GM21825 (cell line): ENCODE results near the gene DDA1.

ENCODE experiments used
- ATAC-seq: cut with Tn5 transposase; IDR thresholded peaks from one replicate; pipeline ENCODE4 v1.9.1; 2021; ENCODE audit warnings: mild to moderate bottlenecking, moderate library complexity; ENCODE audit not compliant: unreplicated experiment

The DDA1 gene

GRCh38 chr19:17311455-17312188 lies 2.3 kb downstream of the DDA1 start:
- no peak for ATAC-seq

DNA sequence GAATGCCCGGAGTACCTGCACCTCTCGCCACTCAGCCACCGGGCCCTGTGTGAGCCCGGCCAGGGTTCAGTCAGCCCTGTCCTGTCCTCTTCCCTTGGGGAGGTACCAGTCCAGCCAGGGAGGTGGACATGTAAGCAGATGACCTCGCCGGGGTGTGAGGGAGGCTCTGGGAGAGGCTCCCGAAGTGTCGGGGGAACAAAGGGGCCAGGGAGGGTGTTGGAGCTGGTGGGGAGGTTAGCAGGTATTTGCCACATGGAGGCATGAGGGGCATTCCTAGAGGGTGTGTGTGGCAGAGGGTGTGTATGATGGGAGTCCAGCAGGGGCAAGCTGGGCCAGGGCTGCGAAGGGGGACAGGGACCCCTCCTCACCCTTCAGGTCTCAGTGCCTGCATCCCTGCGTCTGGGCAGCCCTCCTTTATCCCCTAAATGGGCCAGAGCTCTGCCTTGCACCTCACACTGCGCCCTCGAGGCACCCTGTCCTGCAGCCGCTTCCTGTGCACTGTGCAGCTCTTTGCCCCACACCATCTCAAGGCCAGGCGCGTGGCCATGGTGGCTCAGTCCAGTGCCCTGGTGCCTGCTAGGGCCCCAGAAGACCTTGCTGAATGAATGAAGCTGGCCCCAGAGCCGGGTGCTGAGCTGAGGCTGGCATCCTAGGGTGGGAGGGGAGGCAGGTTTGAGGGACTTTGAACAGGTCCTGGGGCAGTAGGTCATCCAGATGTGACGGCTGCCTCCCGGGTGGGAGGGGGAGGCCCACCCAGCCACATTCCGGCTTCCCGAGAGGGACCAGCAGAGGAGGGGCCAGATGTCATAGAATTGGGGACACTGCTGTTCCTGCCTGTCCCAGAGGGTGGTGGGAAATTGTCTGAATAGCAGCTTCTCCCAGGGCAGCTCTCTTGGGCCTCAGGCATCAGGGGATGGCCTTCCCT lies 3.1 kb downstream of the DDA1 start:
- no peak for ATAC-seq

DNA sequence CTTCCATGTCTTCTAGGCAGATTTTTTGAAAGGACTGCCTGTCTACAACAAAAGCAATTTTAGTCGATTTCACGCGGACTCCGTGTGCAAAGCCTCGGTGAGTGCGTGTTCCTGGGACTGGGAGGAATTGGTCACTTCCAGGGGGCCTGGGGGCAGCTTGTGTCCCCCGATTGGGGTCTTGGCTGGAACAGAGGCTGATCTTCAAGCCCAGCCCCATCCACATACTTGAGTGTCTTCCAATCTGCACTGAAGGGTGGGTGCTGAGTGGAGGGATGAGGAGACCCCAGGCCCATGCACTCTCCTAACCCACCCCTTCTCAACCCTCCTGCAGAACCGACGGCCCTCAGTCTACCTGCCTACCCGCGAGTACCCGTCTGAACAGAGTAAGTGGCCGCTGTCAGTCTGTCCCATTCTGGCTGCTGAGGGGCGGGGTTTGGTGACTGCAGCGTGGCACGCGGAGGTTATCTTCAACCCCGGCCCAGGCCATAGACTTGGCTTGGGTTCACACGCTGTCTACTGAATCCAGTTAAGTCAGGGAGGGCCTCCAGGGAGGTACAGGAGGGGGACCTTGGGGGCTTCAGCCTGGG lies 4.7 kb downstream of the DDA1 start:
- no peak for ATAC-seq

DNA sequence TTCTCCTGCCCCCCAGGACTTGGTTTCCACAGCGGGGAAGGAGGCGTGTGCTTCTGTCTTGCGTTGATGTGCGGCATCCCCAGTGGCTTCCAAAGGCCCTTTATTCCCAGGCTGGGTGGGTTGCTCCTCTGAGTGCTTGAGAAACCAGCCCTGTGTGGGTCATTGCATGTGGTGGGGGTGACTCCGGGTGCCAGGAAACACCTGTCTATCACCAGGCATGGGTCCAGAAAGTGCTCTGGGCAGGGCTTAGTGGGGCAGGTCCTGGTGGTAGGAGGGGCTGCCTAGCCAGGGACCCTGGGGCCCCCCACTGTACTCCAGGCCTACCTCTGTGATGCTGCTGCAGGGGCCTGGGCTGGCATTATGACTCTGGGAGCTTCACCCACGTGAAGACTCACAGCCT lies 9.6 kb downstream of the DDA1 start:
- no peak for ATAC-seq

- no peak for ATAC-seq
Measured at GRCh38 chr19:17319473-17320238, 10.3 kb downstream of the DDA1 start.

DNA sequence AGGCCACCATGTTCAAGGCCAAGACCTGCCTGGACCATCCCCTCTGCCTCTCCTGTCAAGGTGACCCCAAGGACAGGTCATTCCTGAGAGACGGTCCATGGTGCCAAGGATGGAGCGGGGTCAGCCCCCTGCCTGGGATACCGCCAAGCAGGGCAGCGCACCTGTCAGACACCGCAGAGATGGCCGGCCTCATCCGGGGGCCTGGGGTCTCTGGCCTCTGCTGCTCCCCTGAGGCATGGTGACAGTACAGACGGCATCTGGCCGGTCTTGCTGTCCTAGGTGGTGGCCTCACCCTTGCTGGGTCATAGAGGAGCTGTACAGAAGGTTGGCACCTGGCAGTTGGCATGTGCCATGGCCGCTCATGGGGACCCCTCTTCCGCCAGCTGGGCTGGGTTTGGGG lies 11.1 kb downstream of the DDA1 start:
- no peak for ATAC-seq

GRCh38 chr19:17321655-17322489 lies 12.5 kb downstream of the DDA1 start:
- no peak for ATAC-seq

- no peak for ATAC-seq
Measured at GRCh38 chr19:17322854-17323253, 13.5 kb downstream of the DDA1 start.

DNA sequence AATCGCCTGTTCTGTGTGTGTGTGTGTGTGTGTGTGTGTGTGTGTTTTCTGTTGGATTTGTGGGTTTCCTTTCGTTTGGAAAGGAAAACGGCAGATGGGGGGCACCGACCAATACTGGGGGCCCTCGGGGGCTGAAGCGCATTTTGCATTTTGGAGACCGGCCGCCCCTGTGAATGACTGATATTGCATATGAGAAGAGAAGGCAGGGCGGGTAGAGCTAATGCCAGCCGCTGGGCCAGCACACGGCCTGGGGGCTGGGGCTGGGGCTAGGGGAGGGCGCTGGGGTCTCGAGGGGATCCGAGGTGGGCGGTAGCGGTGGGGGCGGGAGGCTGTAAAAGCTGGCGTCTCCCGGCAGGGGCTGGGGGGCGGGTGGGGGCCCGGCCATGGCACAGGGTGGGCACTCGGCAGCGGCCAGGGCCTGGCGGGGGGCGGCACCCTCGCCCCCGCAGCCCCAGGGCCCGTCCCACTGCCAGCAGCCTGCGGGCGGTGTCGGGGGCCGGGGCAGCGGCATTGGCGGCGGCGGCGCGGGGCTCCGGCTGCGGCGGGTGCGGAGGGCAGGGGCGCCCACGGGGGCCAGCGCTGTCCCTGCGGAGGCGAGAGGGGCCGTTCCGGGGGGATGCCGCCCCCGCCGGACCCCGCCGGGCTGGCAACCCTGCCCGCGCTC lies 14.1 kb downstream of the DDA1 start:
- ATAC-seq = no peak

DNA sequence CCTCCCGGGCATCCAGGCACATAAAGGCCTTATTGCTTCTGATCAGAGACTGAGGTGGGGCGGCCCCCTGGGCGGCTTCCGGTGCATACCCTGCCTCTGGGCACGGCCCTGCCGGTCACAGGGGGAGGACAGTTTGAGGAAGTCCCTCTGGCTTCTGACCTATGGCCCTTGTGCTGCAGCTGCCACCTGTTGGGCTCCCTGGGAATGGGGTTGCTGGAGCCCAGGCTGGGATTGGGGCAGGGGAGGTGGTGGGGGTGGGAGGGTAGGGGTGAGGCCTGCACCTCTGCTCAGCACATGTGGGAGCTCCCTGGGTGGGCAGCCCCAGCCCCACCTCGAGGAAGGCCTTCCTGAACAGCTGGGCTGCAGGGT lies 14.6 kb downstream of the DDA1 start:
- no peak for ATAC-seq

- no peak for ATAC-seq
Measured at GRCh38 chr19:17324357-17325114, 15.2 kb downstream of the DDA1 start.

GRCh38 chr19:17325133-17325532 lies 15.8 kb downstream of the DDA1 start:
- ATAC-seq = no peak

DNA sequence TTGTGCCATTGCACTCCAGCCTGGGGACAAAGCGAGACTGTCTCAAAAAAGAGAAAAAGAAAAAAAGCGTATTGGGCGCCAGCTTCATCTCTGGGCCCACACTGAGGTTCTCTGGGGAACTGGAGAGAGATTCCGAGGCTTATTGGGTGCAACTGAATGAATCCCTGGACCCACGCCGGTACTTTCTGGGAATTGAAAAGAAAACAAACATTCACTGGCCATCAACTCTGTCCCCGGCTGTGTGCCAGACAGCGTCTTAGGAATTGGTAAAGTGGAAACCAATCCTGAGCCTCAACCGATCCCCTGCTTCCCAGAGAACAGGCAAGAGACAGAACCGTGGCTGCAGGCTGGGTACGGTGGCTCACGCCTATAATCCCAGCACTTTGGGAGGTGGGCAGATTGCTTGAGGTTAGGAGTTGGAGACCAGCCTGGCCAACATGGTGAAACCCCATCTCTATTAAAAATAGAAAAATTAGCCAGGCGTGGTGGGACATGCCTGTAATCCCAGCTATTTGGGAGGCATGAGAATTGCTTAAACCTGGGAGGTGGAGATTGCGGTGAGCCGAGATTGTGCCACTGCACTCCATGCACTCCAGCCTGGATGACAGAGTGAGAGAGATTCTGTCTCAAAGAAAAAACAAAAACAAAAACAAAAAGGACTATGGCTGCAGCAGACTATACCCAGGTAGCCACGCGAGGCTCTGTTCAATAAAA lies 16.7 kb downstream of the DDA1 start:
- no peak for ATAC-seq

DNA sequence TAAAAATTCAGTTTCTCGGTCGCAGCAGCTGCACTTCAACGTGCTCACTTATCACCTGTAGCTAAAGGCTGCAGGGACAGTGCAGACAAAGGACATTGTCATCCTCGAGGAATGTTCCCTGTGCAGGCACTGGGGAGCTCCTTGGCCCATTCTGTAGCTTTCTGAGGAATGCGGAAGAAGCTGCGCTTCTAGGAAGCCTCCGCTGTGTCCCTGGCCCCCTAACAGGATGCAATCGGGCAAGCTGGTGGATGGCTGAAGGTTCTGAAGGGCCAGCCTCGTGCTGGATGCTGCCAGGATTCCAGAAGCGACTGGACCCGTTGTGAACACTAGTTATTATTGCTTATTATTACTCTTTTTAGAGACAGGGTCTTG lies 17.2 kb downstream of the DDA1 start:
- ATAC-seq = no peak

DNA sequence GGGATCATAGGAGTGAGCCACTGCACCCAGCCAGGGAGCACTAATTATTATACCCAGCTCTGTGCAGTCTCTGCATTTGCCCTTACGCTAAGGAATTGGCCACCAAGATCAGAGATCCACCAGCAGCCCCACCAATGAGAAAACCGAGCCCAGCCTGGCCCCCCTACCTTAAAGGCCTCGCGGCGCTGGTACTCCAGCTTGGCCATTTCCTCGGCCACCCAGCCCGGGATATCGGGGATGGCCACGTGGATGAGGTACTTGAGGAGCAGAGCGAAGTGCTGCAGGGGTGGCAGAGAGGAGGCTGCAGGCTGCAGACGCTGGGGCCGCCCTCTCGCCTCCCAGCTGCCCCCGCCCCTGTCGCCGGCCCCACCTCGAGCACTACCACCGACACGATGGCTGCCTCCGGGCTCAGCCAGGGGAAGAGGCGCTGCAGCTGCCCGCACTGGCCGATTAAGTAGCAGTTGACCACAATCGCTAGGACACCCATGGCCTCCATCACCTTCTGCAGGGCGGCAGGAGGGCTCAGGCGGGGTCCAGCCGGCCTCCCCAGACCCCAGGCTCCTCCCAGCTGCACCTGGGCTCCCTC lies 17.8 kb downstream of the DDA1 start:
- no peak for ATAC-seq

DNA sequence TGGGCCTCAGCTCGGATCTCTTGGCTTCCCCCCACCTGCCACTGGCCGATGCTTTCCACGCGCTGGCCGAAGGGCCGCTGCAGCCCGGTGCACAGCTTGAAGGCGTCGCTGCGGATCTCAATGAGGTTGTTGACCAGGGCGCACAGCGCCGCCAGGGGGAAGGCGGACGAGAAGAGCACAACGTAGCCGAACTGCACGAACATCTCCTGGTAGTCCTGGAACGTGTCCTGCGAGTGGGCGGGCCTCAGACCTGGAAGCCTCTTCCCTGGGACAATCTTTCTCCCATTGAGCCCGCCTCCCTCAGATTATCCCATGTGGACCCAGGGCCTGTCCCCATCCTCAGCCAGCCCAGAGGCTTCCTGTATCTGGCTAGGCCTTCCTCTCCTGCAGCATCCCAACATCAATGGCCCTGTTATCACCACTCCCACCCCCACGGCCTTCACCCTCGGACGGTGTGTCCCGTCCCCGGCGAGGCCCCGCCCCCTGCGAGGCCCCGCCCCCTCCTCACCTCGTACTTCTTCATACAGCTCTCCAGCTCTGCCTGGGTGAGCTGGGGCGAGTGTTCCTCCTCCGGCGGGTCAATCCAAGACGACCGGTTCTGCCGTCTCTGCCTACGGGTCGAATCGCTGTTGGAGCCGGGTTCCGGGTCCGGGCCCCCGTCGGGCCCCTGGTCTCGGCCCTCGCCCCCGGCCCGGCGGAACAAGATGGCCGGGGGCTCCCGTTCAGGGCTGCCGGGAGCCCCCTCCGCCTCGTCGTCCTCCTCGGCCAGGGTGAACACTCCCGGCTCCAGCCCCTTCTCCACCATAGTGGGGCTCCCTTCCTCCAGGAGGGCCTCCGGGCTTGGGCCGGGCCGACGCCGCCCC lies 18.5 kb downstream of the DDA1 start:
- ATAC-seq = no peak
